ENCODE measurements around the gene PRM2.

PRM2 gene

GRCh38 chr16:11253995-11254912, 22.0 kb downstream of the PRM2 start:
- Histone ChIP-seq H3K4me3 (ENCODE audit: severe bottlenecking) (peak overlapping the region; percentile 93), H3K36me3 (ENCODE audit: low read depth) (no peaks in the 10 kb centered on the region), H3K27ac (ENCODE audit: poor library complexity, severe bottlenecking) (no peak overlapping the region), H3K9me3 (ENCODE audit: severe bottlenecking) (no peaks in the 10 kb centered on the region), H3K4me1 (ENCODE audit: insufficient read depth, poor library complexity, severe bottlenecking) (no peaks in the 10 kb centered on the region), H3K27me3 (ENCODE audit: insufficient read depth, poor library complexity, severe bottlenecking) (no peaks in the 10 kb centered on the region)
- TF ChIP-seq CTCF (IDR thresholded peaks at IDR 0.05; ENCODE audit: poor library complexity, severe bottlenecking), result no peak
- ATAC-seq (ENCODE audit: low read depth) (no peak), DNase-seq (ENCODE audit: low spot score) (no peak)

GRCh38 chr16:11253009-11253994, 23.0 kb downstream of the PRM2 start:
- no peak overlapping the region for H3K27ac ChIP-seq (ENCODE audit: poor library complexity, severe bottlenecking)
- no peak for TF ChIP-seq CTCF (IDR thresholded peaks at IDR 0.05; ENCODE audit: poor library complexity, severe bottlenecking)
- H3K9me3 ChIP-seq (ENCODE audit: severe bottlenecking), result no peaks in the 10 kb centered on the region
- H3K4me1 ChIP-seq (ENCODE audit: insufficient read depth, poor library complexity, severe bottlenecking), result no peaks in the 10 kb centered on the region
- no peaks in the 10 kb centered on the region for H3K36me3 ChIP-seq (ENCODE audit: low read depth)
- H3K27me3 ChIP-seq (ENCODE audit: insufficient read depth, poor library complexity, severe bottlenecking), result no peaks in the 10 kb centered on the region
- DNase-seq (ENCODE audit: low spot score), result no peak
- ATAC-seq (ENCODE audit: low read depth), result no peak
- H3K4me3 ChIP-seq (ENCODE audit: severe bottlenecking), result no peak overlapping the region

DNA sequence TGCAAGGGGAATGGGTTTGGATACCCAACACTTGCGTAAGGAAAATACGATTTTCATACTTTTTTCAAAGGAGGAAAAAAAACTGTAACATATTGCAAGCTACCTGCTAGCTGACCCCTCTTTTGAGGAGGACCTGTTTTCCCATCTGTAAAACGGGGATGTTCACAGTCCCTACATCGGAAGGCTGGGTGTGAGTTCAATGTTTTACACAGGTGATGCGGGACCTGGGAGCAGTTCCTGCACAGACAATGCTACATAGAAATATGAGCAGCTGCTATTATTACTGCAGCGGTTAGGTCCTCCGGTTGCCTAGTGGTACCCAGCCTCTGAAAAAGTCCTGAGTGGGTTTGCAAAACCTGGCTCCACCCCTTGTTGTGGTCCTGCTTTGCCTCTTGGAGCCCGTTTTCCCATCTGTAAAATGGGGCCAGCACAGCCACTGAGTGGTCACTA, 23.8 kb downstream of the PRM2 start:
- H3K36me3 ChIP-seq (ENCODE audit: low read depth), result no peaks in the 10 kb centered on the region
- no peak overlapping the region for H3K27ac ChIP-seq (ENCODE audit: poor library complexity, severe bottlenecking)
- H3K4me1 ChIP-seq (ENCODE audit: insufficient read depth, poor library complexity, severe bottlenecking), result no peaks in the 10 kb centered on the region
- TF ChIP-seq CTCF (IDR thresholded peaks at IDR 0.05; ENCODE audit: poor library complexity, severe bottlenecking), result no peak
- no peaks in the 10 kb centered on the region for H3K9me3 ChIP-seq (ENCODE audit: severe bottlenecking)
- H3K27me3 ChIP-seq (ENCODE audit: insufficient read depth, poor library complexity, severe bottlenecking), result no peaks in the 10 kb centered on the region
- DNase-seq (ENCODE audit: low spot score) (no peak), ATAC-seq (ENCODE audit: low read depth) (no peak)
- no peak overlapping the region for H3K4me3 ChIP-seq (ENCODE audit: severe bottlenecking)

DNA sequence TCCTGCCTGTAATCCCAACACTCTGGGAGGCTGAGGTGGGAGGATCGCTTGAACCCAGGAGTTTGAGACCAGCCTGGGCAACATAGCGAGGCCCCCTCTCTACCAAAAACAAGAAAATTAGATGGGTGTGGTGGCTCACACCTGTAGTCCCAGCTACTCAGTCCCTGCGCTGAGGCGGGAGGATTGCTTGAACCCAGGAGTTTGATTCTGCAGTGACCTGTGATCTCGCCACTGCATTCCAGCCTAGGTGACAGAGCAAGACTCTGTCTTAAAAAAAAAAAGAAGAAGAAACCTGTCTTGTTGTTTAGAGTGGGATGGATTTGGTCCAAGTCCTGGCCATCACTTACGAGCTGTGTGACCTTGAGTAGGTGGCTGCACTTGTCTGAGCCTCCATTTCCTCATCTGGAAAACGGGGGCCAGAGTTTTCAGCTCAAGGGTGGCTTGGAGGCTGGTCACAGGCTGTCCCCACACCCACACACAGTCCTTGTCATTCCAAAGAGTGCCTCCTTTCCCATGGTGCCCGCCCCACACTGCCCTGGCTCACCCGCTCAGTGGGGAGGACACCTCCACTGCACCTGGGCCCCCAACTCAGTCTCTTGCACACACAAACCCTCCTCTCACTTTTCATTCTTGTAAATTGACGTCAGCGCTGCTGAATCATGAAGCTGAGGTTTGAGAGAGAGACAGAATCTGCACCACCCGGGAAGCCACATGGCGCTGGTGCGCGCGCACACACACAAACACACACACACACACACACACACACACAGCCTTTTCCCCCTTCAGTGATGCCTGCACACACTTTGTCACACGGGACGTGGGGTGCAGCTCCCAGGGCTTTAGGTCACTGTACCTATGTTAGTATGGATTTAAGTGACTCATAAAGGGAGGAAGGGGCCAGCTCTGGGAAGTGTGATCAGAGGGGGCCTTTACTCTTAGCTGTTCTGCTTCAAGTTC, 24.5 kb downstream of the PRM2 start:
- Histone ChIP-seq H3K4me3 (ENCODE audit: severe bottlenecking) (no peak overlapping the region), H3K27ac (ENCODE audit: poor library complexity, severe bottlenecking) (no peak overlapping the region), H3K9me3 (ENCODE audit: severe bottlenecking) (no peaks in the 10 kb centered on the region), H3K4me1 (ENCODE audit: insufficient read depth, poor library complexity, severe bottlenecking) (no peaks in the 10 kb centered on the region), H3K27me3 (ENCODE audit: insufficient read depth, poor library complexity, severe bottlenecking) (no peaks in the 10 kb centered on the region), H3K36me3 (ENCODE audit: low read depth) (no peaks in the 10 kb centered on the region)
- no peak for DNase-seq (ENCODE audit: low spot score)
- no peak for TF ChIP-seq CTCF (IDR thresholded peaks at IDR 0.05; ENCODE audit: poor library complexity, severe bottlenecking)
- ATAC-seq (ENCODE audit: low read depth), result no peak
